DOHH2 (cell line): ENCODE measurements around the gene FCN1.

Experiments used
- EZH2phosphoT487 ChIP-seq: fragments of 200-600 bp; sonication (generic); IDR thresholded peaks from 2 replicates; pipeline ENCODE4 v1.6.1; 2017; ENCODE audit warnings: borderline replicate concordance, mild to moderate bottlenecking, antibody characterized with exemption, low read length, moderate library complexity, mixed read lengths
- TF ChIP-seq, protein P1 (sequence below): fragments of 200-600 bp; sonication (generic); IDR thresholded peaks from one replicate; pipeline ENCODE4 v1.5.1; 2014; ENCODE audit warnings: antibody characterized with exemption, mild to moderate bottlenecking, low read depth, low read length; ENCODE audit not compliant: poor library complexity, severe bottlenecking

DNA sequence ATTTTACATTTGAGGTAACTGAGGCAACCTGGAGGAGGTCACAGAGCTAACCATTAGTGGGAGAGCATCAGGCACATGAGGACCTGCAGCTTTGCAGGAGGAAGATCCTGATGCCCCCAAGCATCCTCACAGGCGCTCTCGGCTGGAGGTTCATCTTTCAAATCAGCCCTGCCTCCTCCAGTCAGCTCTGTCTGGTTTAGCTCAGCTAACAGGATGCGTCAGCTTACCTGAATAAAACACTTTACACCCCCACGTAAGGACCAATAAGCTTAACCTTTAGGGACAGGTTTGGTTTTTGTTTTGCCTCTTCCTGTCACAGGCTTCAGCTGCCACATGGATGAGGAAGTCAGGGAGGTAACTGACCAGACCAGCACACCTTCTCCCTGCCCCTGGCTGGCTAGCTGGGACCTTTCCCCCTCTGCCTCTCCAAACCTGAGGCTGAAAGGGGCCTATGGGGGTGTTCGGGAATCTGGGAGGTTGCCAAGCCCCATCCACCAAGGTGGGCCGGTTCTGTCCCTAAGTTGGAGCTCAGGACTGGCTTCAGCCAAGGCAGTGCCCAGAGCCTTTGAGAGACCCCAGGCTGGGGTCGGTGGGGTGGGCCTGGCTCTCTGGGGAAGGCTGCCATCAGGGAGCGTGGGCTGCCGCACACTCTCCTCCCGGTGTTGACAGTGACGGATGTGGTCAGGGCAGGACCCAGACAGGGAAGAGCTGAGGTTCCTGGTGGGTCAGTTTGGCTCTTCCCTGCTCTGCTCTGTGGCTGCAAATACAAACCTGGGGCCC, 20.0 kb upstream of the FCN1 start:
- TF ChIP-seq, protein P1, sequence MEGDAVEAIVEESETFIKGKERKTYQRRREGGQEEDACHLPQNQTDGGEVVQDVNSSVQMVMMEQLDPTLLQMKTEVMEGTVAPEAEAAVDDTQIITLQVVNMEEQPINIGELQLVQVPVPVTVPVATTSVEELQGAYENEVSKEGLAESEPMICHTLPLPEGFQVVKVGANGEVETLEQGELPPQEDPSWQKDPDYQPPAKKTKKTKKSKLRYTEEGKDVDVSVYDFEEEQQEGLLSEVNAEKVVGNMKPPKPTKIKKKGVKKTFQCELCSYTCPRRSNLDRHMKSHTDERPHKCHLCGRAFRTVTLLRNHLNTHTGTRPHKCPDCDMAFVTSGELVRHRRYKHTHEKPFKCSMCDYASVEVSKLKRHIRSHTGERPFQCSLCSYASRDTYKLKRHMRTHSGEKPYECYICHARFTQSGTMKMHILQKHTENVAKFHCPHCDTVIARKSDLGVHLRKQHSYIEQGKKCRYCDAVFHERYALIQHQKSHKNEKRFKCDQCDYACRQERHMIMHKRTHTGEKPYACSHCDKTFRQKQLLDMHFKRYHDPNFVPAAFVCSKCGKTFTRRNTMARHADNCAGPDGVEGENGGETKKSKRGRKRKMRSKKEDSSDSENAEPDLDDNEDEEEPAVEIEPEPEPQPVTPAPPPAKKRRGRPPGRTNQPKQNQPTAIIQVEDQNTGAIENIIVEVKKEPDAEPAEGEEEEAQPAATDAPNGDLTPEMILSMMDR: no peak
- no peak for TF ChIP-seq EZH2phosphoT487
